PFSK-1 (cell line): ENCODE measurements around the gene LHPP.

Source experiments
- FOXP2 ChIP-seq: optimal IDR thresholded peaks from 2 replicates; pipeline ENCODE3; 2011; ENCODE audit warnings: borderline replicate concordance, control low read depth, inconsistent platforms; ENCODE audit not compliant: insufficient read depth; ENCODE audit errors: extremely low read length, extremely low read depth
- POLR2AphosphoS5 ChIP-seq: IDR thresholded peaks from 2 replicates; pipeline ENCODE4 v1.6.1; 2012; ENCODE audit warnings: low read depth, mild to moderate bottlenecking, control low read depth, low read length, moderate library complexity
- REST ChIP-seq, 2 experiments: IDR thresholded peaks; 2 replicates each; pipeline versions ENCODE4 v1.6.1 to v1.8.0; 2011 to 2012; ENCODE audit warnings: low read depth in 2 of 2, low read length in 2 of 2, control low read depth in 1 of 2, inconsistent platforms in 1 of 2, mild to moderate bottlenecking in 1 of 2, moderate library complexity in 1 of 2; ENCODE audit not compliant: insufficient read depth in 1 of 2
- TAF1 ChIP-seq: IDR thresholded peaks from 2 replicates; pipeline ENCODE4 v1.6.1; 2012; ENCODE audit warnings: low read length, control low read depth, borderline replicate concordance; ENCODE audit not compliant: insufficient read depth

DNA sequence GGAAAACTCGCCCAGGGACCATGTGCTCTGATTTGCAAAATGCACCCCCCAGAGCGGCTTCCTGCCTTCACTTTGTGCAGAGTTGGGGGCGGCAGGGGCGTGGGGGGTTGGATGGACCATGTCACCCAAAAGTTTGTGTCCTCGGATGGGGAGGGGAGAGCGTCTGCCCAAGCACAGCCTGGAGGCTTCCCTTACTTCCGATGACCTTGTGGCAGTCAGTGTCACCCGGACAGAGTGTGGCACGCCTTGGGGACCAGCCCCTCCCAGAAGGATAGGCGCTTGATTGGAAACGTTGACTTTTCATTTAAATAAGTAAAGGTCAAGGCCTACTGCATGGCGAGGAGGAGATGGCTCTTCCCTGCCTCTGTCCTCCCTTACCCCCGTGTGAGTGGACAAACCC is 71.6 kb downstream of the LHPP start:
- TF ChIP-seq TAF1: no peak
- TF ChIP-seq REST (IDR thresholded peaks at IDR 0.05; ENCODE audit: insufficient read depth in 1 of 2, low read depth in 2 of 2, low read length in 2 of 2): no peak
- no peak for TF ChIP-seq POLR2AphosphoS5
- TF ChIP-seq FOXP2: no peak
